Fibroblast of lung (primary cell): ENCODE data around the gene ATG13. TPM values are rescaled to one million over a fixed set of nuclear protein-coding genes. Genes with fewer than 3 reads are reported as not detected.

Experiments used
- DNase-seq, 2 donors: peaks; one replicate each; pipeline versions ENCODE4 v3.0.0 to v3.0.0-alpha.2; 2010; ENCODE audit warnings: low read depth in 2 of 2
- H2AFZ ChIP-seq: 2 replicates; pipeline ENCODE4 v1.5.1; 2012; ENCODE audit warnings: low read length, control low read depth, inconsistent platforms
- H3K27ac ChIP-seq: 2 replicates; pipeline ENCODE4 v1.5.1; 2011; ENCODE audit warnings: low read length, control low read depth; ENCODE audit not compliant: insufficient read depth
- H3K27me3 ChIP-seq: 2 replicates; pipeline ENCODE4 v1.5.1; 2011; ENCODE audit warnings: mild to moderate bottlenecking, low read length; ENCODE audit not compliant: control insufficient read depth, insufficient read depth
- H3K36me3 ChIP-seq: 2 replicates; pipeline ENCODE4 v1.5.1; 2011; ENCODE audit warnings: low read length; ENCODE audit not compliant: control insufficient read depth, insufficient read depth
- H3K4me1 ChIP-seq: 2 replicates; pipeline ENCODE4 v1.5.1; 2011; ENCODE audit warnings: low read length; ENCODE audit not compliant: control insufficient read depth, insufficient read depth; ENCODE audit errors: extremely low read depth
- H3K4me2 ChIP-seq: 2 replicates; pipeline ENCODE4 v1.5.1; 2011; ENCODE audit warnings: low read length, control low read depth; ENCODE audit not compliant: insufficient read depth; ENCODE audit errors: extremely low read depth
- H3K4me3 ChIP-seq, 4 experiments: fragments of 200-600 bp in 1 of 4; sonication (generic) in 1 of 4; replicated peaks in 1 of 4; 2 replicates each; pipeline ENCODE4 v1.5.1; 2011 to 2016; ENCODE audit warnings: low read length in 4 of 4, low read depth in 3 of 4, mild to moderate bottlenecking in 3 of 4, control low read depth in 2 of 4, inconsistent platforms in 1 of 4, mixed read lengths in 1 of 4; ENCODE audit not compliant: insufficient read depth in 1 of 4; ENCODE audit errors: control extremely low read depth in 1 of 4
- H3K79me2 ChIP-seq: 2 replicates; pipeline ENCODE4 v1.5.1; 2012; ENCODE audit warnings: mild to moderate bottlenecking, low read length, inconsistent platforms; ENCODE audit not compliant: control insufficient read depth, insufficient read depth
- H3K9ac ChIP-seq: 2 replicates; pipeline ENCODE4 v1.5.1; 2011; ENCODE audit warnings: mild to moderate bottlenecking, low read length, control low read depth; ENCODE audit not compliant: insufficient read depth
- H3K9me3 ChIP-seq: 2 replicates; pipeline ENCODE4 v1.5.1; 2012; ENCODE audit warnings: low read depth, low read length; ENCODE audit not compliant: control insufficient read depth, insufficient read depth
- H4K20me1 ChIP-seq: 2 replicates; pipeline ENCODE4 v1.5.1; 2011; ENCODE audit warnings: low read length; ENCODE audit not compliant: control insufficient read depth, insufficient read depth; ENCODE audit errors: extremely low read depth
- EZH2 ChIP-seq: IDR thresholded peaks from 2 replicates; pipeline ENCODE4 v1.5.1; 2012; ENCODE audit warnings: low read length, control low read depth, mild to moderate bottlenecking; ENCODE audit errors: missing control alignments
- polyA plus RNA-seq, 2 donors: library from polyadenylated mRNA; depleted of rRNA in 1 of 2; stranded (reverse) in 1 of 2; unstranded in 1 of 2; fragments of >200 nt; gene quantifications; 2 replicates each; pipeline ENCODE4 v1.2.1, GENCODE V29; 2011 to 2012; ENCODE audit warnings: missing spikeins in 1 of 2
- total RNA-seq: library from RNA; depleted of rRNA; stranded (reverse); fragments of >200 nt; gene quantifications from 2 replicates; pipeline ENCODE4 v1.2.1, GENCODE V29; 2014
- TF ChIP-seq, protein P1 (sequence below), 2 donors: IDR thresholded peaks in 1 of 2; conservative IDR thresholded peaks in 1 of 2; 1 replicate in 1 of 2; 2 replicates in 1 of 2; pipeline ENCODE4 v1.5.1; 2011 to 2012; ENCODE audit warnings: low read length in 2 of 2, control low read depth in 1 of 2, inconsistent platforms in 1 of 2, low read depth in 1 of 2, mild to moderate bottlenecking in 1 of 2

The ATG13 gene
- total and polyA plus RNA-seq, 2 donors (not counting 1 experiment from before 2014, with no cell fraction given) = 44.9 to 67.4 TPM

DNA sequence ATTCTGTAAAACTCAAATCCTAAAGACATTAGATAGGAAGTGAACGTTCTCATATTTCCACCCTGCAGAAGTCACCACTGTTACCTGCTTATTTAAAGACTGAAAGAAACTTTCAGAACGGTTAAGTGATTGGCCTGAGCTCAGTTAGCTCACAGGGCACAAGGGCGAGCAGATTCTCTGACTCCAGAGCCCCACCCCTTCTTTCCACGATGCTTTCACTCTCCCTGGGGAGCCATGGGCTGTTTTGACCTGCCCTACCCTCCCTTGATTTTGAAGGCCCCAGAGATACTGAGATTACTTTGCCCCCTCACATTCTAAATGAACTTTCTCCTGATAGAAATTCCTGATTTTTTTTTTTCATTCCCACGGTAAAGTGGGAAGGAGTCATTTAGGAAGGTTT, 49.2 kb downstream of the ATG13 start:
- no peak overlapping the region for H3K9ac ChIP-seq
- H3K4me1 ChIP-seq = no peaks in the 10 kb centered on the region
- H4K20me1 ChIP-seq = no peaks in the 10 kb centered on the region
- no peaks in the 10 kb centered on the region for H3K79me2 ChIP-seq
- no peak overlapping the region for H3K4me3 ChIP-seq
- no peak for DNase-seq
- H3K36me3 ChIP-seq = peaks cover 12% of the 10 kb centered on the region
- H3K27ac ChIP-seq = no peak overlapping the region
- no peak overlapping the region for H2AFZ ChIP-seq
- no peak overlapping the region for H3K4me2 ChIP-seq
- no peaks in the 10 kb centered on the region for H3K27me3 ChIP-seq
- TF ChIP-seq, protein P1, sequence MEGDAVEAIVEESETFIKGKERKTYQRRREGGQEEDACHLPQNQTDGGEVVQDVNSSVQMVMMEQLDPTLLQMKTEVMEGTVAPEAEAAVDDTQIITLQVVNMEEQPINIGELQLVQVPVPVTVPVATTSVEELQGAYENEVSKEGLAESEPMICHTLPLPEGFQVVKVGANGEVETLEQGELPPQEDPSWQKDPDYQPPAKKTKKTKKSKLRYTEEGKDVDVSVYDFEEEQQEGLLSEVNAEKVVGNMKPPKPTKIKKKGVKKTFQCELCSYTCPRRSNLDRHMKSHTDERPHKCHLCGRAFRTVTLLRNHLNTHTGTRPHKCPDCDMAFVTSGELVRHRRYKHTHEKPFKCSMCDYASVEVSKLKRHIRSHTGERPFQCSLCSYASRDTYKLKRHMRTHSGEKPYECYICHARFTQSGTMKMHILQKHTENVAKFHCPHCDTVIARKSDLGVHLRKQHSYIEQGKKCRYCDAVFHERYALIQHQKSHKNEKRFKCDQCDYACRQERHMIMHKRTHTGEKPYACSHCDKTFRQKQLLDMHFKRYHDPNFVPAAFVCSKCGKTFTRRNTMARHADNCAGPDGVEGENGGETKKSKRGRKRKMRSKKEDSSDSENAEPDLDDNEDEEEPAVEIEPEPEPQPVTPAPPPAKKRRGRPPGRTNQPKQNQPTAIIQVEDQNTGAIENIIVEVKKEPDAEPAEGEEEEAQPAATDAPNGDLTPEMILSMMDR (conservative IDR thresholded peaks at IDR 0.05 in 1 of 2, IDR thresholded peaks at IDR 0.05 in 1 of 2; ENCODE audit: low read depth in 1 of 2, low read length in 2 of 2) = no peak
- no peak for TF ChIP-seq EZH2
- no peaks in the 10 kb centered on the region for H3K9me3 ChIP-seq

DNA sequence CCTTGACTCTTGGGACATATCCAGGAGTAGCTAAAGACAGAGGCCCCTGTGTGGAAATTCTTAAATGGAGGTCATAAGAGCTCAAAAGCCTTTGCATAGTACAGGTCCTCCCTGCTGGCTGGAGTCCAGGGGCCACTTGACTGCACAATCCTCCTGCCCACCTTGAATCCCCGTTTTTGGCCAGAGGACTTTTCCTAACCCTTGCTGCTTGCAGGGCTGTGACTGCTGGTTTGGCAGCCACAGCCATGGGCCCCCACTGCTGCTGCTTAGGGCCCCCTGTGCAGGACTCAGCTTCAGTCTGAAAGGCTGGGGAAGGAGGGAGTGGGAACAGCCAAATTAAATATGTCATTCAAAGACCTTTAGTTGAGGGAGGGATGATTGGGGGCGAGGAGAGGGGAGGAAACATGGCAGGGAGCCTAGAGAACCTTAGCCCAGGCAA, 49.7 kb downstream of the ATG13 start:
- Histone ChIP-seq H3K4me1 (no peaks in the 10 kb centered on the region), H4K20me1 (no peaks in the 10 kb centered on the region), H3K9me3 (no peaks in the 10 kb centered on the region), H2AFZ (no peak overlapping the region), H3K36me3 (peaks cover 12% of the 10 kb centered on the region), H3K27me3 (no peaks in the 10 kb centered on the region), H3K4me2 (no peak overlapping the region), H3K4me3 (no peak overlapping the region), H3K27ac (no peak overlapping the region), H3K9ac (no peak overlapping the region), H3K79me2 (no peaks in the 10 kb centered on the region)
- DNase-seq = no peak
- TF ChIP-seq EZH2 = no peak
- TF ChIP-seq, protein P1 (conservative IDR thresholded peaks at IDR 0.05 in 1 of 2, IDR thresholded peaks at IDR 0.05 in 1 of 2; ENCODE audit: low read depth in 1 of 2, low read length in 2 of 2) = no peak

DNA sequence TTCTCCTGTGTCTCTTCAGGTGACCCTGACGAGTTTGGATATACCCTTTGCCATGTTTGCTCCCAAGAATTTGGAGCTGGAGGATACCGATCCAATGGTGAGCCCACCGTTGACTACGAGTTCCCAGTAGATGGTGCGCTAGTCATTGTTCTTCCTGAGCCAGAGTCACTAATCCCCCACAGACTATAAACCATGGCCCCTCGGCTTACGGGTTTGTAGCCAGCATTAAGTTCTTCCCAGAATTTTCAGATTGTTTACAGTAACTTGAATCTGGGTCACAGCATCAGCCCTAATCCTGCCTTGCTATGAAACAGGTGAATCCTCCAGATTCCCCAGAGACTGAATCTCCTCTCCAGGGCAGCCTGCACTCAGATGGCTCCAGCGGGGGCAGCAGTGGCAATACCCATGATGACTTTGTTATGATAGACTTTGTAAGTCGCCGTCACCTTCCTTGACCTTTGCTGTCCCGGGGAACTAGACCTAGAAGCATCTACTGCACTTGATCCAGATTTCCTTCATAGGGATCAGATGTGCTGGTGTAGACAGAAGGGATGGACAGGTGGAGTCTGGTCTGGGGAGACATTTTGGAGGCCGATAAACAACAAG, 51.2 kb downstream of the ATG13 start:
- DNase-seq = no peak
- no peaks in the 10 kb centered on the region for H3K27me3 ChIP-seq
- H3K27ac ChIP-seq = no peak overlapping the region
- H3K9me3 ChIP-seq = no peaks in the 10 kb centered on the region
- no peak overlapping the region for H3K4me3 ChIP-seq
- no peaks in the 10 kb centered on the region for H3K4me1 ChIP-seq
- no peak overlapping the region for H3K9ac ChIP-seq
- H4K20me1 ChIP-seq = no peaks in the 10 kb centered on the region
- H3K4me2 ChIP-seq = no peak overlapping the region
- H3K79me2 ChIP-seq = no peaks in the 10 kb centered on the region
- TF ChIP-seq, protein P1 (conservative IDR thresholded peaks at IDR 0.05 in 1 of 2, IDR thresholded peaks at IDR 0.05 in 1 of 2; ENCODE audit: low read depth in 1 of 2, low read length in 2 of 2) = no peak
- no peak for TF ChIP-seq EZH2
- no peak overlapping the region for H2AFZ ChIP-seq
- H3K36me3 ChIP-seq = peaks cover 15% of the 10 kb centered on the region
